Epidermal melanocyte (primary cell): ENCODE results near the gene MPO.
A peak's percentile ranks its signal among the peaks of the same experiment; 100 is the strongest.

Experiments
- DNase-seq: peaks from one replicate; pipeline ENCODE4 v3.0.0; 2011; ENCODE audit warnings: low spot score; ENCODE audit not compliant: insufficient read length

Gene MPO

GRCh38 chr17:58280480-58281217 is at the start of gene MPO:
MPO (minus strand) TSS chr17:58280935; CDS start chr17:58280758, 177 bp downstream.
- no peak for DNase-seq

GRCh38 chr17:58329810-58330537 is 49.2 kb upstream of the MPO start:
- DNase-seq, result no peak

- DNase-seq, result no peak
Measured at GRCh38 chr17:58329035-58329809, 48.5 kb upstream of the MPO start.

- no peak for DNase-seq
Measured at GRCh38 chr17:58328195-58329034, 47.7 kb upstream of the MPO start, which contains the start of gene TSPOAP1. TSPOAP1 (minus strand) TSS chr17:58328795; CDS start chr17:58327920, 875 bp downstream.

GRCh38 chr17:58327363-58328194 is 46.8 kb upstream of the MPO start:
- no peak for DNase-seq

- no peak for DNase-seq
Measured at GRCh38 chr17:58326609-58327362, 46.1 kb upstream of the MPO start.

GRCh38 chr17:58325976-58326468 is 45.3 kb upstream of the MPO start:
- no peak for DNase-seq

- DNase-seq, result no peak
Measured at GRCh38 chr17:58325289-58325726, 44.6 kb upstream of the MPO start.

GRCh38 chr17:58324409-58325288 is 43.9 kb upstream of the MPO start:
- peak; percentile 62 for DNase-seq

- no peak for DNase-seq
Measured at GRCh38 chr17:58324056-58324408, 43.3 kb upstream of the MPO start.

GRCh38 chr17:58323366-58324055 is 42.8 kb upstream of the MPO start:
- no peak for DNase-seq

GRCh38 chr17:58322581-58323185 is 41.9 kb upstream of the MPO start:
- DNase-seq, result no peak

- no peak for DNase-seq
Measured at GRCh38 chr17:58321571-58322525, 41.1 kb upstream of the MPO start.

GRCh38 chr17:58320570-58321323 is 40.0 kb upstream of the MPO start:
- no peak for DNase-seq

GRCh38 chr17:58320163-58320558 is 39.4 kb upstream of the MPO start:
- no peak for DNase-seq
